SIG-M5 treated with dmso at 0.1 percent for 504 hours (cell line): ENCODE data around the gene CTPS2.
A peak's percentile ranks its signal among the peaks of the same experiment; 100 is the strongest.
"Not testable (repeated sequence)": the region's sequence is repeated elsewhere in the genome, so short reads cannot be mapped to it uniquely, and the experiment has no call there.

Experiments
- DNase-seq: peaks from one replicate; lab custom pipeline; 2025; ENCODE audit not compliant: unreplicated experiment; lab: John Stamatoyannopoulos, UW

The CTPS2 gene

DNA sequence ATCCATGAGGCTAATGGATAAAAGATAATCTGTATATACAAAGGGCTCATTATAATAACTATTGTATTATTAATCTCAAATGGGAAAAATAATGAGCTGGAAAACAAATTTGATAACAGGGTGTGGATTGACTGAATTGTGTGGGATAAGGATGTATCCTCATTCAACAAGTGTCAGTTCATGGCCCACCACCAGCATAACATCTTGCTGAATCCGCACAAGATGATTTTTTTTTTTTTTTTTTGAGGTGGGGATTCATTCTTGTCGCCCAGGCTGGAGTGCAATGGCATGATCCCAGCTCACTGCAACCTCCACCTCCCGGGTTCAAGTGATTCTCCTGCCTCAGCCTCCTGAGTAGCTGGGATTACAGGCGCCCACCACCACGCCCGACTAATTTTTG lies 3.2 kb upstream of the CTPS2 start:
- DNase-seq, result not testable (repeated sequence)

DNA sequence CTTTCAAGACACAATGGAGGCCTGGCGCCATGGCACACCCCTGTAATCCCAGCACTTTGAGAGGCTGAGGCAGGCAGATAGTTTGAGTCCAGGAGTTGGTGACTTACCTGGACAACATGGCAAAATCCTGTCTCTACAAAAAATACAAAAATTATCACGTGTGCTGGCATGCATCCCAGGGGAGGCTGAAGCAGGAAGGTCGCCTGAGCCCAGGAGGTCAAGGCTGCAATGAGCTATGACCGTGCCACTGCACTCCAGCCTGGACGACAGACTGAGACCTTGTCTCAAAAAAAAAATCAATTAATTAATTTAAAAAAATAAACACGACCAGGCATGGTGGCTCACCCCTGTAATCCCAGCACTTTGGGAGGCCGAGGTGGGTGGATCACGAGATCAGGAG lies 2.0 kb upstream of the CTPS2 start:
- DNase-seq, result no peak

DNA sequence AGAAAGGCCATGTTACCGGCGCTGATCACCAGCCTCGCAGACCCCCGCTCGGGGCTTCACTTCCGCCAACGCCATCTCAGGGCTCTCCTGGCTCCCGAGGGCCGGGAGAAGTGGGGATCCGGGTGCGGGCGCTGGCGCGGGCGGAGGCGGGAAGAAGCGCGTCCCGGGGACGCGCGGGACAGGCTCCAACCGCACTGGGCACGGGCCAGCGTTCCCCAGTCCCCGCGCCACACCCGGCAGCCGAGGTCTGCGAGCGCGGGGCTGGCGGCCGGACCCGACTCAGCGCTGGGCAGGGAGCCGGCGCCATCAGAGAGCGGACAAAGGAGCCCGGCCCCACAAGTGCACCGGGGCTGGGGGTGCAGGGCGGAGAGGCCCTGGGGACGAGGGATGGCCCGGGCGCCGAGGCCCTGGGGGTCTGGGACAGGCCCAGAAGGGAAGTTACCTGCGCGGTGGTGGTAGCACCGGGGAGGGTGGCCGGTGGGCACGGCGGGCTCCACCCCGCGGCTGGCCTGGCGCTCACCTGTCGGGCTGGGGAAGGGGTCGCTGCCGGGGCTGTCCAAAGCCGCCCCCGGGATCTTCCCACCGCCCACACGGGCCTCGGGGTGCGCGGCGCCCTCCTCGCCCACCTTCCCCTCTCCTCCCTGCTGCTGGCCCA lies 449 bp downstream of the CTPS2 start:
- no peak for DNase-seq

DNA sequence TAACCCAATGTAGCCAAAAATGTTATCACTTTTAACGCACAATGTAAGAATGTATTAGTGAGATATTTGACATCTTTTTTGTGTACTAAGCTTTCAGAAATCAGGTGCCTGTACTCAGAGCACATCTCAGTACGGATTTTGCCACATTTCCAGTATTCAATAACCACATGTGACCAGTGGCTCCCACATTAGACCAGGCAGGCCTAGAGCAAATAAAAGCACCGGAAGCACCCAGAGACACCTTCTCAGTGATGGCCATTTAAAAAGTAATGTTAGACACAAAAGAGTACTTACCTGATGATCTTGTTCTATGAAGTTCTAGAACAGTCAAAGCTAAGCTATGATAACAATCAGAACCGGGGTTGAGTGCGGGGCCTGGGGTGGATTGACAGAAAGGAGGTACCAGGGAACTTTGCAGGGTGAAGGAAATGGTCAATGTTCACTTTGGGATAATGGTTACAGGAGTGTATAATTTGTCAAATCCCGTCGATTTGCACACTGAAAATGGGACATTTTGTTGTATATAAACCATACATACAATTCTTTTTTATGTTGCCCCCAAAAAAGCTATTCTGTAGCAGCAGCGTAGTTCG lies 1.2 kb downstream of the CTPS2 start:
- DNase-seq, result no peak

DNA sequence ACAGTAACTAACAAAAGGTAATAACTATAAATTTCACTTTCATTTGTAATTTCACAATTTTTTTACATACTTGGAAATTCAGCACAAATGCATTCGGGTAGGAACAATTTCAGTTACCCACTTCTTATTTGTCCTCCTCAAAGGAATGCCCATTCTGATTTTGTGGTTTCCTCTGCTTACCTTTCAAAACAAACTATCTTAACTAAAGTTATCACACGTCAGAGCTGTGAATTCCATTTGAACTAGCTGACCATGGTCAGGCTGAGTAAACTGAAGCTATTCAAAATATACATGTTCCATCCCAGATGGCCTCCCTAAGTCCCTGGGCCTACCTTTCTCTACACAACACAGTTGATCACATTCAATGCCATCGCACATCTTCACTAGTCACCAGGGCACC lies 4.5 kb downstream of the CTPS2 start:
- DNase-seq, result no peak

DNA sequence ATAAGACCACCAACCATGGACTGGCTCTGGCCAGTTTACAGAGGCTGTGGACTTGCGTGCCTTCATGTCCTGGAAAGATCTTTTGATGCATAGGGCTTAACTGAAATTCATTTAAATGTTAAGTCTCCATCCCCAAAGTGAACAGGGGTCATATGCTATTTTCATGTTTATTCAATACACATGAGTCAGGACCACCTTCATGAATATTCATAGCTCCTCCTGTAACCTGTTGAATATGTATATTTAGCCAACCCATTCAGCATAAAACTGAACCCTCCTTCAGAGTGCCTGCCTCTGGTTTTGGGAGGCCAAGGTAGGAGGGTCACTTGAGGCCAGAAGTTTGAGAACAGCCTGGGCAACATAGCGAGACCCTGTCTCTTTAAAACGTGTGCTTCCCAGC lies 7.1 kb downstream of the CTPS2 start:
- no peak for DNase-seq

DNA sequence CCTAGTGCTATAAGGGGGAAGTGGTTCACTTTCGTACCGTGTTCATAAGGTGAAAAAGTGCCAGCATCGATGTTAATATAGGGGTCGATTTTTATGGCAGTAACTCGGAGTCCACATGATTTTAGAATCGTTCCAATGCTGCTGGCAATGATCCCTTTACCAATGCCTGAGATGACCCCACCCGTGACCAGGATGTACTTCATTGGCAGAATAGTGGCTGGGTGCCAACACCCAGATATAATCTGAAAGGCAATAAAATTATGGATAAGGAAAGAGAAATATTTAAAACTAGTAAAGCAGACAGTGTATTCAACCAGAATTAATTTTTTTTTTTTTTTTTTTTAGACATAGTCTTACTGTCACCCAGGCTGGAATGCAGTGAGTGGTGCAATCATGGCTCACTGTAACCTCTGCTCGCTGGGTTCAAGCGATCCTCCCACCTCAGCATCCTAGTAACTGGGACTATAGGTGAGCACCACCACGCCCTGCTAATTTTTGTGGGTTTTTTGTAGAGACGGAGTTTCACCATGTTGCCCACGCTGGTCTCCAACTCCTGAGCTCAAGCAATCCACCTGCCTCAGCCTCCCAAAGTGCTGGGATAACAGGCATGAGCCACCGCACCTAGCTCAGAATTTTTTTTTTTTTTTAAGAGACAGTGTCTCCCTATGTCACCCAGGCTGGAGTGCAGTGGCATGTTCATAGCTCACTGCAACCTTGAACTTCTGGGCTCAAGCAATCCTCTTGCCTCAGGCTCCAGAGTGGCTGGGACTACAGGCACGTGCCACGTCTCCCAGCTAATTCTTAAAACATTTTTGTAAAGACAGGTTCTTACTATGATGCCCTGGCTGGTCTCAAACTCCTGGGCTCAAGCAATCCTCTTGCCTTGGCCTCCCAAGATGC lies 9.5 kb downstream of the CTPS2 start:
- no peak for DNase-seq

DNA sequence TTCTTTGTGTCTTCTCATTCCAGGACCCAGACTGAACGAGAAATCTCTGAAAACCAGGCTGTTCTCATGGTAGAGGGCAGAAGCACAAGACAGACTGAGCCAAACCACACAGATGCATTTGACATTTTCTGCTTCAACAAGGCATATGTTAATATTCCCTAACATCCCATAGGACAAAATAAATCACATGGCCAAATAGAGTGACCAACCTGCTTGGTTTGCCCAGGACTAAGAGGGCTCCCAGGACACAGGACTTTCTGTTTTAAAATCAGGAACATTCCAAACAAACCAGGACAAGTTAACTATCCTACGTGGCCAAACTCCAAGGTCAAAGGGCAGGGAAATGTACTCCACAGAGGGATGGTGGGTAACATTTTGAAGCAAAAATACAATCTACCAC lies 11.7 kb downstream of the CTPS2 start:
- no peak for DNase-seq

DNA sequence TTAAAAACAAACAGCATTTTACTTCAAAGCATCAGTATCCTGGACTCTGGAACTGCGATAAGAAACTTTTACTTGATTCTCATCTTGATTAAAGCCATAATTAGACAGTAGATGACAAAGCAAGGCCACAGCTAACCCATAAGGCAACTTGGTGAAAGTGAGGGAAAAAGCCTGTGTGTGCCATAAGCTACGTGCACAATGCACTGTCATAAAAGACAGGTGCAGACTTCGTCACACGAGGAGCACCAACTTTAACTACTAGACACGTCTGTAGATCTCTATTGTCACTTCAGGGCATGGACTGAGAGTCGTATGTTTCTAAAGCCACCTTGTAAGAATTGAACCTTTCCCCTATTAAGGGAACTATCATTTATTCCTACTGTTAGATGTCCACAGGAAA lies 13.1 kb downstream of the CTPS2 start:
- DNase-seq, result no peak

DNA sequence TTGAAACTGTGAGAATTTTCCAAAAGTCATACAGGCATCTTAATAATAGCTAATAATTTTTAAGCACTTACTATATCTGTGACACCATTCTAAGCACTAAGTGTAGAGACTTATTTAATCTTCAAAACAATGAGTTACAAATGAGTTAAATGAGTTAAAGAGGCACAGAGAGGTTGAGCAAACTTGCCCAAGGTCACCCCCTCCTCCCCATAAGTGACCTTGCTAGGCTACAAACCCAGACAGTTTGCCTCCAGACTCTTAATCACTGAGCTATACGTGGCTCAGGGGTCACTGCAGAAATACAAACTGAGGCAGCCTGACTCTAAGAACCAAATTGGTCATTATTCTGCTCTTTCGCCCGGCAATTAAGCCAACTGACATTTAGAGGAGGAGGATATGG lies 15.5 kb downstream of the CTPS2 start:
- DNase-seq, result no peak

DNA sequence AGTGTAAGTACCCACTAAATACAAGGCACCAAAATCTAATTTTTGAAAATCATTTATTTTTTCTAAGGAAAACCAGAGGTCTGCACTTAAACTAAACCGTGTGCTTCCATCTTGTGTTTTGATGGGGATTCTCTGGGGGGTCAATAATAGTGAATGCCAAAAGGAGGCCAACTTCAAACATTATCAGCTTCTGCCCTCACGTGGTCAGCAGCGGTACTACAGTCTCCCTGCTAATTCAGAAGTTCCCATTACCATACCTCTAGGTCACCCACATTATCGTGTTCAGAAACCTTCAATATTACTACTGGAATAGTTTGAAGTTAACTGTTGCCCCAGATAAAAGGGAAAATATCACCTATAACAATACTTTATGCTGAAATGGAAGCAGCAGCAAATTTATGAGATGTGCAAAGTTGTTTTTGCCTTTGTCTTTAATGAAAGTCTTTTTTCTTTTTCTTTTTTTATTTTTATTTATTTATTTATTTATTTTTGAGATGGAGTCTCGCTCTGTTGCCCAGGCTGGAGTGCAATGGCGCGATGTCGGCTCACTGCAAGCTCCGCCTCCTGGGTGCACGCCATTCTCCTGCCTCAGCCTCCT lies 17.3 kb downstream of the CTPS2 start:
- no peak for DNase-seq

DNA sequence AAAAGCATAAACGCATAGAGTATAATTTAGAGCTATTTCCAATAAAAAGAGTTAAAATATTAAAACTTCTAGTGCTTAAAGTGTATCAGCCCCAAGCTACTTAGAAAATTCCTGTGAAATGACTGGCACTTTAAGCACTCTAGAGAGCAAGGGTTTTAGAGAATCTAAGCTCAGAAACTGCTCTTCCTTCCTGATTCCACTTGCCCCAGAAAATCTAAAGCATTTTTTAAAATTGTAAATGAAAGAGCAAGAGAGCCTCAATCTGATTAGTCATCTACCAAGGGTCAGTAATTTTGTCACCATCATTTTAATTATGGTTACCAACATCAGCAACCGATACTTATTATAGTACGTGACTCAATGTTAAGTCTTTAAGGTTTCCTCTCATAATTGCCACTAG lies 25.0 kb downstream of the CTPS2 start:
- no peak for DNase-seq

DNA sequence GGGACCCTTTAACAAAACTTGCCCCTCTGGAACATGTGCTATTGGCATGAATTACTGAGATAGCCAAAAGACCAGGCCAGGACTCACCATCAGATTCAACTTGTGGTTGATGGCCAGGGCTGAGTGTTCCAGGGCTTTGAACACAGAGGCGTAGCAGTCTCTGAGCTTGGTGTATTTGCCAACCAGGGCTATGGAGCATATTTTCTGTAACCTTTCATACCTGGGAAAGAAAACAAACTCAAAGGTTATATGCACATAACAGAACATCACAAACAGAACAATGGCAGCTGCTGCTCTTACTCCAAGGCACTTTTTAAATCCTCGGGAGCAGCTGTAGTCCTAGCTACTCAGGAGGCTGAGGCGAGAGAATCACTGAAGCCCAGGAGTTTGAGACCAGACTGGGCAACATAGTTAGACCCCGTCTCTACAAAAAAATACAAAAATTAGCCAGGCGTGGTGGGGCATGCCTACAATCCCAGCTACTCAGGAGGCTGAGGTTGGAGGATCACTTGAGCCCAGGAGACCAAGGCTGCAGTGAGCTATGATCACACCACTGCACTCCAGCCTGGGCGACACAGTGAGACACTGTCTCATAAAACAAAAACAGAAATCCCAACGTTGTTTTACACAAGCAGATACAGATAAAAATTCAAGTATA lies 29.3 kb downstream of the CTPS2 start:
- no peak for DNase-seq

DNA sequence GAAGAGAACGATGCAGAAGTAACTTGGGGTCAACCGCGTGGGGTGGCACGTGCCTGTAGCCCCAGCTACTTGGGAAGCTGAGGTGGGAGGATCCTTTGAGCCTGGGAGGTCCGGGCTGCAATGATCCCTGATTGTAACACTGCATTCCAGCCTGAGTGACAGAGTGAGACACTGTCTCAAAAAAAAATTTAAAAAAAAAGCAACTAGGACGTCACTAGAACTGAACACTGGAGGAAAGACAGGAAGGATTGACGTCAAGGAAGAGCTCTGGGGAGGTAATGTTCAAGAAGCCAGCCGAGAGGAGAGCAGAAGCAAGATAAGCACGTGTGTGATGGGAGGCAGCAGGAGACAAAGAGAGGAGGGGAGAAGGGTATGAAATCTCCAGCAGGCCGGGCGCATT lies 33.8 kb downstream of the CTPS2 start:
- no peak for DNase-seq

DNA sequence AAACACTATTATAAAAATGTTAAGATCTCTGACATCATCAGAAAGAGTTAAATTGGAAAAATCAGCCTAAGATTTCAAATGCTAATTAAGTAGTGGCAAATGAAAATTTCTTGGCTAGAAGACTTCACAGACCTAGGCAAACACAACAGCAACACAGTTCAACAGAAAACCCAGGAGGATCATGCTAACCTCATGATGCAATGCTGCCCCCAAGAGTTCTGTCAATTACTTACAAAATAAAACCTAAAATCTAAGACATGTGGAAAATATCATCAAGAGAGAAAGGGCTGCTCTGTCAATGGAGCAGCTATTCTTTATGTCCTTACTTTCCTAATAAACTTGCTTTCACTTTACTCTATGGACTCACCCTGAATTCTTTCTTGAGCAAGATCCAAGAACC lies 41.5 kb downstream of the CTPS2 start:
- DNase-seq, result peak; percentile 15

DNA sequence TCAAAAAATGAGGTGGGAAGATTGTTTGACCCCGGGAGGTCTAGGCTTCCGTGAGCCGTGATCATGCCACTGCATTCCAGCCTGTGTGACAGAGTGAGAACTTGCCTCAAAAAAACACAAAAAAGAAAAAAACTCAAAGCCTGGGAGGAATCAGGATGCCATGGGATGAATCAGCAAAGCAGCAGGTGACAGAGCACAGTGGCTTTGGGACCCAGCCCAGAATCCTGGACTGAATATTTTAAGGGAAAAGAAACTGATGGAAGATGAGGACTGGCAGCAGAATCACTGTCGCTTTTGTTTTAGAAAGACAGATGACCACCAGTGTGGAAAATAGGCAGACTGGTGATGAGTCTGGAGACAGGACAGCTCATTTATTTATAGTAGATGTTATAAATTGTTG lies 45.9 kb downstream of the CTPS2 start:
- DNase-seq, result no peak

DNA sequence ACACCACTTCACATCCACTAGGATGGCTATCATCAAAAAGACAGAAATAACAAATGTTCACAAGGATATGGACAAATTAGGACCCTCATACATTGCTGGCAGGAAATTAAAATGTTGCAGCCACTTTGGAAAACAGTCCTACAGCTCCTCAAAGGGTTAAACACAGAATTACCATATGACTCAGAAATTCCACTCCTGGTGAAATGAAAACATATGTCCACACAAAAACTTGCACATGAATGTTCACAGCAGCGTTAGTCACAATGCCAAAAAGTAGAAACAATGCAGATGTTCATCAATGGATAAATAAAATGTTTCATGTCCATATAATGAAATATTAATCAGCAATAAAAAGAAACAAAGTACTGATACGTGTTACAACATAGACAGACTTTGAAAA lies 47.4 kb downstream of the CTPS2 start:
- DNase-seq, result no peak

DNA sequence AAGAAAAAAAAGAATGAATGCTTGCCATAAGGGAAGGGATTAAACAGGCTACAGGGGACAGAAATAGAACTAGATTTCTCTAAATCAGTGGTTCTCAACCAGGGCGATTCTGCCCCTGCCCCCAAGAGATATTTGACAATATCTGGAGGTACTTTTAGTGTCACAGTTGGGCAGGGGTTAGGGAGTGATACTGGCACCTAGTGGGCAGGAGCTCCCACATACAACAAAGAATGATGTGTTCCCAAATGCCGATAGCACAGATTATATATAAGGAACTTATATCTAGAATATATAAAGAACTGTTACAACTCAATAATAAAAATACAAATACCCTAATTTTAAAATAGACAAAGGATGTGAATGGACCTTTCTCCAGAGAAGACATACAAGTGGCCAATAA lies 47.8 kb downstream of the CTPS2 start:
- DNase-seq, result no peak

DNA sequence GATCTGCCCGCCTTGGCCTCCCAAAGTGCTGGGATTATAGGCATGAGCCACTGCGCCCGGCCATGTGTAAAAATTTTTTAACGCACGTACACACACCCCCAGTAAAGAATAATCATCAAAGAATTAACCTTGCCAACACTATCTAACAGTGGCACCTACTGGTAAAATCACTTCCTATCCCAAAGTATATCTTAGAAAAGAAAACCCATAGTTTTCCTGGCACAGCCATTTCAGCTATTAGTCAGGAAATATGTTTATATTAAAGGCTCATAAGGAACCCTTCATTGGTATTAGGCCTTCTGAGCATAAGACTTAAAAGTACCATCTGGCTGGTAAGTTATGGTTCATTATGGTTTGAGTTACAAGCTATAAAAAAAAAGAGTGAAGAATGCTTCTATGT lies 48.4 kb downstream of the CTPS2 start:
- no peak for DNase-seq

DNA sequence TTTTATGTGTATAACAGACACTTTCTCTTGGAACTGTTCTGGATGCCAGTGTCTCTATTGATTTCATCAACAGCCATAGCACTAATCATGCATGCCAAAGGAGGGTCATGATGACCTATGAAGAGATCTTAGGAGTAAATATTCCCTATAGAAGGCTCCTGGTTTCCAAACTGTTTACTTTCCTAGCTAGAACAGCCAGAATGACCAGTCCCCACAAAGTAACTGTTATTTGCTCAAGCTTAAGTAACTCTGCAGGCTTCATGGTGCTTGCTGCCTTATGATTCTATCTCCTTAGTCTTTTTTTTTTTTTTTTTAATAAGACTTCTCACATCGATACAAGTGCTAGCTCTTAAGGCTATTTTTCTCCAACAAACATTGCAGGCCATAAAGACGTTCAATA lies 50.1 kb downstream of the CTPS2 start:
- DNase-seq, result peak; percentile 19

DNA sequence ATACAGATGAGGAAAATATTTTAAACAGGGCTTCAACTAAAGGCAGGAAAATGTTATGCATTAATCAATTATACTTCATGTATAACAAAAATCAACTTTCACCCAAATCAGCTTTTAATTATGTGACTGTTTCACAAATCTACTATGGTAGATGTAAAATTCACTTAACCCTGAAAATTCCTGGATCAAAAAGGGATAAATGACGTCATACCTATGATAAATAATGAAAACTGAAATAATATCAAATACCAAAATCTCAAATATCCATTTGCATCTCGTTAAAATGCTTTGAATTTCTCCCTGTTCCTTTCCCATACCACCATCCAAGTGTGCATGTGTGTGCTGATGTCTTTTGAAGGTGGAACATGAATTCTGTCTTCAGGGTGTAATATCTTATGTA lies 51.0 kb downstream of the CTPS2 start:
- DNase-seq, result no peak
